DOHH2 (cell line): ENCODE data around the gene EVC.

Experiments
- H3F3A ChIP-seq: fragments of 200-600 bp; sonication (generic), shearing (Covaris generic); 2 replicates; pipeline ENCODE4 v1.6.0; 2016; ENCODE audit warnings: antibody characterized with exemption, mild to moderate bottlenecking; ENCODE audit not compliant: control insufficient read depth, insufficient read depth
- H3K27ac ChIP-seq: fragments of 200-600 bp; sonication (generic); 2 replicates; pipeline ENCODE4 v1.5.1; 2014; ENCODE audit warnings: low read depth, mild to moderate bottlenecking, low read length, moderate library complexity
- H3K27me3 ChIP-seq: fragments of 200-600 bp; sonication (generic); 2 replicates; pipeline ENCODE4 v1.6.1; 2014; ENCODE audit warnings: mild to moderate bottlenecking, low read length, mixed read lengths; ENCODE audit not compliant: control insufficient read depth
- H3K36me3 ChIP-seq: fragments of 200-600 bp; sonication (generic); 2 replicates; pipeline ENCODE4 v1.6.1; 2014; ENCODE audit warnings: mild to moderate bottlenecking, low read length, moderate library complexity, mixed read lengths; ENCODE audit not compliant: control insufficient read depth
- H3K4me1 ChIP-seq: fragments of 200-600 bp; sonication (generic); 2 replicates; pipeline ENCODE4 v1.6.1; 2014; ENCODE audit warnings: mild to moderate bottlenecking, low read length, mixed read lengths; ENCODE audit not compliant: control insufficient read depth
- H3K4me2 ChIP-seq: fragments of 200-600 bp; sonication (generic); 2 replicates; pipeline ENCODE4 v1.6.0; 2014; ENCODE audit warnings: mild to moderate bottlenecking, low read length, moderate library complexity
- H3K4me3 ChIP-seq: fragments of 200-600 bp; sonication (generic); 2 replicates; pipeline ENCODE4 v1.5.1; 2014; ENCODE audit warnings: mild to moderate bottlenecking, low read length, mixed read lengths
- H3K79me2 ChIP-seq: fragments of 200-600 bp; sonication (generic); 2 replicates; pipeline ENCODE4 v1.6.1; 2014; ENCODE audit warnings: mild to moderate bottlenecking, low read length, mixed read lengths; ENCODE audit not compliant: control insufficient read depth
- H3K9me2 ChIP-seq: fragments of 200-600 bp; sonication (generic); replicated peaks from 2 replicates; pipeline ENCODE4 v1.6.1; 2014; ENCODE audit warnings: mild to moderate bottlenecking, low read length, mixed read lengths; ENCODE audit not compliant: control insufficient read depth
- H3K9me3 ChIP-seq: fragments of 200-600 bp; sonication (generic); 2 replicates; pipeline ENCODE4 v1.6.1; 2014; ENCODE audit warnings: antibody characterized with exemption, low read length, mixed read lengths; ENCODE audit not compliant: control insufficient read depth, insufficient read depth
- H4K20me1 ChIP-seq: fragments of 200-600 bp; sonication (generic); 2 replicates; pipeline ENCODE4 v1.6.0; 2014; ENCODE audit warnings: low read depth, mild to moderate bottlenecking, antibody characterized with exemption, low read length, moderate library complexity; ENCODE audit not compliant: control insufficient read depth, insufficient read depth
- EZH2phosphoT487 ChIP-seq: fragments of 200-600 bp; sonication (generic); IDR thresholded peaks from 2 replicates; pipeline ENCODE4 v1.6.1; 2017; ENCODE audit warnings: borderline replicate concordance, mild to moderate bottlenecking, antibody characterized with exemption, low read length, moderate library complexity, mixed read lengths
- TF ChIP-seq, protein P1 (sequence below): fragments of 200-600 bp; sonication (generic); IDR thresholded peaks from one replicate; pipeline ENCODE4 v1.5.1; 2014; ENCODE audit warnings: antibody characterized with exemption, mild to moderate bottlenecking, low read depth, low read length; ENCODE audit not compliant: poor library complexity, severe bottlenecking

Gene EVC

DNA sequence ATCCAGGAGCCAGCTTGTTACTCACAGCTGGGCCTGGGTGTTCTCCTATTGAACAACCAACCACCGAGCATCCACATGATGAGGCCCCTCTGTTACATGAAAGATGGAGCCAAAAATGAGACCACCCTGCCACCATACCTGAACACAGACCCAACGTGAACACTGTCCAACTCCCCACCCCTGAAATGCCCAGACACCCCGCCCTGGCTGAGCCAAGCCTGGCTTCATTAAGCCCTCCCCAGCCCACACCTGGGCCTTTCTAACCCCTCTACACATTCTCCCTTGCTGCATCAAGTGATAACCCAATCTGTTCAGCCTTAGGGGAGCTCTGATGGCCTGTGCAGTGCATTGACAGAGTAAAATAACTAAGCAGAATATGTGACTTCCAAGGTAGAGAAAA, 80.7 kb downstream of the EVC start:
- Histone ChIP-seq H3K27ac (no peak overlapping the region), H4K20me1 (no peaks in the 10 kb centered on the region), H3K4me2 (no peak overlapping the region), H3K9me3 (no peaks in the 10 kb centered on the region), H3K36me3 (no peaks in the 10 kb centered on the region), H3K4me3 (no peak overlapping the region), H3F3A (no peaks in the 10 kb centered on the region), H3K27me3 (no peaks in the 10 kb centered on the region), H3K79me2 (no peaks in the 10 kb centered on the region), H3K9me2 (no peaks in the 10 kb centered on the region), H3K4me1 (no peaks in the 10 kb centered on the region)
- TF ChIP-seq EZH2phosphoT487 = no peak
- TF ChIP-seq, protein P1, sequence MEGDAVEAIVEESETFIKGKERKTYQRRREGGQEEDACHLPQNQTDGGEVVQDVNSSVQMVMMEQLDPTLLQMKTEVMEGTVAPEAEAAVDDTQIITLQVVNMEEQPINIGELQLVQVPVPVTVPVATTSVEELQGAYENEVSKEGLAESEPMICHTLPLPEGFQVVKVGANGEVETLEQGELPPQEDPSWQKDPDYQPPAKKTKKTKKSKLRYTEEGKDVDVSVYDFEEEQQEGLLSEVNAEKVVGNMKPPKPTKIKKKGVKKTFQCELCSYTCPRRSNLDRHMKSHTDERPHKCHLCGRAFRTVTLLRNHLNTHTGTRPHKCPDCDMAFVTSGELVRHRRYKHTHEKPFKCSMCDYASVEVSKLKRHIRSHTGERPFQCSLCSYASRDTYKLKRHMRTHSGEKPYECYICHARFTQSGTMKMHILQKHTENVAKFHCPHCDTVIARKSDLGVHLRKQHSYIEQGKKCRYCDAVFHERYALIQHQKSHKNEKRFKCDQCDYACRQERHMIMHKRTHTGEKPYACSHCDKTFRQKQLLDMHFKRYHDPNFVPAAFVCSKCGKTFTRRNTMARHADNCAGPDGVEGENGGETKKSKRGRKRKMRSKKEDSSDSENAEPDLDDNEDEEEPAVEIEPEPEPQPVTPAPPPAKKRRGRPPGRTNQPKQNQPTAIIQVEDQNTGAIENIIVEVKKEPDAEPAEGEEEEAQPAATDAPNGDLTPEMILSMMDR = no peak

DNA sequence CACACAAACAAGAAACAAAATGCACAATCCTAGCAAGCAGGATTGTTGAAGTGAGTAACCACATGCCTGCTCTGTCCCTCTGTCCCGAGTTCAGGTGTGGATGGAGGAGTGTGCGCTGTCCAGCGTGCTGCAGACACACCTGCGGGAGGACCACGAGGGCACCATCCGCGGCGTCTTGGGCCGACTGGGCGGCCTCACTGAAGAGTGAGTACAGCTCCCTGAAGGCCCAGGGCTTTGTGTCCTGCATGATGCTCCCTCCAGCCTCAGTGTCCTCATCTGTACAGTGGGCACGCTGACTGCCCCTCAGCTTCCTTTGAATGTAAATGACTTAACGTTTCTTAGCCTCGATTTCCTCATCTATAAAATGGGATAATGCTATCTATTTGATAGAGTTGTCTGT, 82.5 kb downstream of the EVC start:
- Histone ChIP-seq H3K4me2 (no peak overlapping the region), H3K79me2 (no peaks in the 10 kb centered on the region), H3K4me1 (no peaks in the 10 kb centered on the region), H4K20me1 (no peaks in the 10 kb centered on the region), H3K9me2 (no peaks in the 10 kb centered on the region), H3K27me3 (no peaks in the 10 kb centered on the region), H3K27ac (no peak overlapping the region), H3K4me3 (no peak overlapping the region), H3K36me3 (no peaks in the 10 kb centered on the region), H3F3A (no peaks in the 10 kb centered on the region), H3K9me3 (no peaks in the 10 kb centered on the region; the same call in 1 of the 2 replicates)
- TF ChIP-seq EZH2phosphoT487 = no peak
- TF ChIP-seq, protein P1 = no peak

DNA sequence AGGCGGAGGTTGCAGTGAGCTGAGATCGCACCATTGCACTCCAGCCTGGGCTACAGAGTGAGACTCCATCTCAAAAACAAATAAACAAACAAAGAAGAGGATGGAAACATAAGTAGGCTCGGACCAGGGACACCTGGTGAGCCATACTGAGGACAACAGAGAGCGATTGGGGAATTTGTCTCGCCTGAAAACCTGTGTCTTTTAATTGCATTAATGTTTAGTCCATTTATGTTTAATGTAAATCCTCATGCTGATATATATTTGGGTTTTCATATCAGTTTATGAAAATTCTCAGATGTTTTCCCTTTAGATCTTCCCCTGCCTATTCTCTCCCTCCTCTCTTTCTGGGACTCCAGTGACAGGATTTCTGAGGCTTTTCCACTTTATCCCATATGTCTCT, 84.6 kb downstream of the EVC start:
- no peak for TF ChIP-seq EZH2phosphoT487
- TF ChIP-seq, protein P1 = no peak
- Histone ChIP-seq H3K36me3 (no peaks in the 10 kb centered on the region), H3K9me2 (no peaks in the 10 kb centered on the region)

More for the DNA sequence above, 84.6 kb downstream of the EVC start:
- no peak overlapping the region for H3K27ac ChIP-seq
- H3K4me2 ChIP-seq = no peak overlapping the region
- H3K9me3 ChIP-seq = no peaks in the 10 kb centered on the region; the same call in 1 of the 2 replicates
- H4K20me1 ChIP-seq = no peaks in the 10 kb centered on the region
- H3K79me2 ChIP-seq = no peaks in the 10 kb centered on the region
- H3F3A ChIP-seq = no peaks in the 10 kb centered on the region
- H3K4me1 ChIP-seq = no peaks in the 10 kb centered on the region
- H3K4me3 ChIP-seq = no peak overlapping the region
- H3K27me3 ChIP-seq = no peaks in the 10 kb centered on the region
